Measurements from ENCODE around the gene CNTN2. TPM values are rescaled to one million over a fixed set of nuclear protein-coding genes. Genes with fewer than 3 reads are reported as not detected.
A peak's percentile ranks its signal among the peaks of the same experiment; 100 is the strongest.

Gene CNTN2
- polyA plus RNA-seq (2013, experiment 1 of 2), result not detected
- not detected for polyA plus RNA-seq (2013, experiment 2 of 2)

GRCh38 chr1:205042911-205043806, at the start of gene CNTN2:
TSS of gene CNTN2 (plus strand) at chr1:205043212. CDS start at chr1:205053186, 9,974 bp downstream.
- Histone ChIP-seq H3K18ac (ENCODE audit: low read depth in 1 of 2, low read length in 2 of 2) (no peak within 1 kb of the TSS), H2BK5ac (ENCODE audit: low read depth, low read length, poor library complexity, severe bottlenecking) (no peak within 1 kb of the TSS), H3K23ac (ENCODE audit: low read length in 2 of 2) (no peak within 1 kb of the TSS), H2AFZ (ENCODE audit: low read depth, low read length) (no peak within 1 kb of the TSS), H3K4ac (ENCODE audit: low read depth in 1 of 2, low read length in 2 of 2) (no peak within 1 kb of the TSS), H3K79me1 (replicated peaks; ENCODE audit: low read length, poor library complexity, severe bottlenecking) (no peaks in the 10 kb centered on the region), H3K27ac (ENCODE audit: low read length, poor library complexity, severe bottlenecking) (no peak within 1 kb of the TSS), H3K4me1 (ENCODE audit: control insufficient read depth, insufficient read depth, low read depth, low read length) (no peaks in the 10 kb centered on the region), H2BK15ac (ENCODE audit: low read depth, poor library complexity, severe bottlenecking) (no peak within 1 kb of the TSS), H3K27me3 (ENCODE audit: control insufficient read depth in 1 of 2, insufficient read depth in 1 of 2, low read length in 2 of 2) (peaks cover 92 to 96% of the 10 kb centered on the region in 2 experiments), H3K9ac (ENCODE audit: low read length) (no peak within 1 kb of the TSS), H2BK120ac (ENCODE audit: low read depth, low read length) (no peak within 1 kb of the TSS), H4K8ac (ENCODE audit: low read length) (no peak within 1 kb of the TSS), H3K4me2 (ENCODE audit: low read length, poor library complexity, severe bottlenecking) (no peak within 1 kb of the TSS), H3K36me3 (ENCODE audit: control insufficient read depth in 1 of 2, insufficient read depth in 2 of 2, low read depth in 1 of 2, low read length in 2 of 2) (no peaks in the 10 kb centered on the region), H3K14ac (ENCODE audit: low read length in 2 of 2) (no peak within 1 kb of the TSS), H2AK5ac (ENCODE audit: low read length, severe bottlenecking) (no peak within 1 kb of the TSS), H3K4me3 (ENCODE audit: insufficient read depth in 1 of 2, low read depth in 1 of 2, low read length in 2 of 2) (no peak within 1 kb of the TSS), H3K9me3 (ENCODE audit: control insufficient read depth, low read length) (no peaks in the 10 kb centered on the region), H4K91ac (ENCODE audit: low read length) (no peak within 1 kb of the TSS), H2BK12ac (ENCODE audit: low read length in 2 of 2) (no peak within 1 kb of the TSS)
- 20% methylated on average over 49 of the region's 53 CpGs for WGBS
- no peak for DNase-seq

- no peak overlapping the region for H3K4me3 ChIP-seq (ENCODE audit: insufficient read depth in 1 of 2, low read depth in 1 of 2, low read length in 2 of 2)
- no peak overlapping the region for H4K8ac ChIP-seq (ENCODE audit: low read length)
- H4K91ac ChIP-seq (ENCODE audit: low read length), result no peak overlapping the region
- H3K9ac ChIP-seq (ENCODE audit: low read length), result no peak overlapping the region
- H3K36me3 ChIP-seq (ENCODE audit: control insufficient read depth in 1 of 2, insufficient read depth in 2 of 2, low read depth in 1 of 2, low read length in 2 of 2), result peaks cover 0 to 46% of the 10 kb centered on the region in 2 experiments
- no peak overlapping the region for H3K18ac ChIP-seq (ENCODE audit: low read depth in 1 of 2, low read length in 2 of 2)
- H3K14ac ChIP-seq (ENCODE audit: low read length in 2 of 2), result no peak overlapping the region
- no peak overlapping the region for H3K27ac ChIP-seq (ENCODE audit: low read length, poor library complexity, severe bottlenecking)
- no peaks in the 10 kb centered on the region for H3K9me3 ChIP-seq (ENCODE audit: control insufficient read depth, low read length)
- H3K27me3 ChIP-seq (ENCODE audit: control insufficient read depth in 1 of 2, insufficient read depth in 1 of 2, low read length in 2 of 2), result peaks cover 0 to 42% of the 10 kb centered on the region in 2 experiments
- no peaks in the 10 kb centered on the region for H3K79me1 ChIP-seq (replicated peaks; ENCODE audit: low read length, poor library complexity, severe bottlenecking)
- DNase-seq, result no peak
- WGBS, result 95% methylated on average over 10 of the region's 10 CpGs
- peaks cover 15% of the 10 kb centered on the region for H3K4me1 ChIP-seq (ENCODE audit: control insufficient read depth, insufficient read depth, low read depth, low read length)
- no peak overlapping the region for H2BK12ac ChIP-seq (ENCODE audit: low read length in 2 of 2)
- no peak overlapping the region for H3K23ac ChIP-seq (ENCODE audit: low read length in 2 of 2)
- no peak overlapping the region for H2BK5ac ChIP-seq (ENCODE audit: low read depth, low read length, poor library complexity, severe bottlenecking)
- no peak overlapping the region for H3K4me2 ChIP-seq (ENCODE audit: low read length, poor library complexity, severe bottlenecking)
- H2BK120ac ChIP-seq (ENCODE audit: low read depth, low read length), result no peak overlapping the region
- no peak overlapping the region for H2AK5ac ChIP-seq (ENCODE audit: low read length, severe bottlenecking)
- H2BK15ac ChIP-seq (ENCODE audit: low read depth, poor library complexity, severe bottlenecking), result no peak overlapping the region
- H2AFZ ChIP-seq (ENCODE audit: low read depth, low read length), result no peak overlapping the region
- H3K4ac ChIP-seq (ENCODE audit: low read depth in 1 of 2, low read length in 2 of 2), result no peak overlapping the region
Observed at GRCh38 chr1:204994086-204994862, 48.7 kb upstream of the CNTN2 start.

- Histone ChIP-seq H2BK120ac (ENCODE audit: low read depth, low read length) (no peak overlapping the region), H2AK5ac (ENCODE audit: low read length, severe bottlenecking) (no peak overlapping the region), H3K27me3 (ENCODE audit: control insufficient read depth in 1 of 2, insufficient read depth in 1 of 2, low read length in 2 of 2) (peaks cover 0 to 47% of the 10 kb centered on the region in 2 experiments), H3K27ac (ENCODE audit: low read length, poor library complexity, severe bottlenecking) (no peak overlapping the region), H2AFZ (ENCODE audit: low read depth, low read length) (no peak overlapping the region), H2BK12ac (ENCODE audit: low read length in 2 of 2) (no peak overlapping the region), H3K79me1 (replicated peaks; ENCODE audit: low read length, poor library complexity, severe bottlenecking) (no peaks in the 10 kb centered on the region), H3K9me3 (ENCODE audit: control insufficient read depth, low read length) (no peaks in the 10 kb centered on the region), H4K8ac (ENCODE audit: low read length) (no peak overlapping the region), H3K18ac (ENCODE audit: low read depth in 1 of 2, low read length in 2 of 2) (no peak overlapping the region), H3K4ac (ENCODE audit: low read depth in 1 of 2, low read length in 2 of 2) (no peak overlapping the region), H2BK15ac (ENCODE audit: low read depth, poor library complexity, severe bottlenecking) (no peak overlapping the region), H4K91ac (ENCODE audit: low read length) (peak overlapping the region; percentile 12), H3K14ac (ENCODE audit: low read length in 2 of 2) (no peak overlapping the region), H3K23ac (ENCODE audit: low read length in 2 of 2) (no peak overlapping the region), H3K4me2 (ENCODE audit: low read length, poor library complexity, severe bottlenecking) (no peak overlapping the region), H3K36me3 (ENCODE audit: control insufficient read depth in 1 of 2, insufficient read depth in 2 of 2, low read depth in 1 of 2, low read length in 2 of 2) (peaks cover 0 to 48% of the 10 kb centered on the region in 2 experiments), H3K9ac (ENCODE audit: low read length) (no peak overlapping the region), H2BK5ac (ENCODE audit: low read depth, low read length, poor library complexity, severe bottlenecking) (no peak overlapping the region), H3K4me1 (ENCODE audit: control insufficient read depth, insufficient read depth, low read depth, low read length) (peaks cover 3% of the 10 kb centered on the region), H3K4me3 (ENCODE audit: insufficient read depth in 1 of 2, low read depth in 1 of 2, low read length in 2 of 2) (no peak overlapping the region)
- no peak for DNase-seq
- 93% methylated on average over 22 of the region's 22 CpGs for WGBS
Observed at GRCh38 chr1:204996981-204997380, 46.0 kb upstream of the CNTN2 start.
